Cardiac muscle cell (in vitro differentiated cells and primary cell): ENCODE measurements around the gene TACR1. TPM values are rescaled to one million over a fixed set of nuclear protein-coding genes. Genes with fewer than 3 reads are reported as not detected.

Experiments used
- DNase-seq, 2 donors: peaks; one replicate each; pipeline versions ENCODE4 v3.0.0 to v3.0.0-alpha.2; 2010 to 2017; ENCODE audit warnings: low read depth in 1 of 2, low spot score in 1 of 2
- H3K27ac ChIP-seq: fragments of 200-600 bp; sonication (generic); 2 replicates; pipeline ENCODE4 v1.5.1; 2016
- H3K27me3 ChIP-seq: fragments of 200-600 bp; sonication (generic); 2 replicates; pipeline ENCODE4 v1.6.0; 2016; ENCODE audit warnings: control low read depth
- H3K36me3 ChIP-seq: fragments of 200-600 bp; sonication (generic); 2 replicates; pipeline ENCODE4 v1.5.1; 2016; ENCODE audit warnings: control low read depth
- H3K4me1 ChIP-seq: fragments of 200-600 bp; sonication (generic); 2 replicates; pipeline ENCODE4 v1.8.1; 2017; ENCODE audit warnings: low read depth, mild to moderate bottlenecking, mixed run types
- H3K4me3 ChIP-seq: fragments of 200-600 bp; sonication (generic); 2 replicates; pipeline ENCODE4 v1.5.1; 2016; ENCODE audit warnings: mild to moderate bottlenecking
- H3K9me3 ChIP-seq: fragments of 200-600 bp; sonication (generic); 2 replicates; pipeline ENCODE4 v1.5.1; 2017; ENCODE audit warnings: low read depth, mild to moderate bottlenecking, control low read depth
- polyA plus RNA-seq: library from polyadenylated mRNA; unstranded; fragments of >200 nt; fragmentation: Nextera tagmentation; extraction: Ambion mirVana; gene quantifications from 2 replicates; pipeline ENCODE4 v1.2.1, GENCODE V29; 2016
- total RNA-seq: library from RNA; depleted of rRNA; stranded (reverse); fragments of >200 nt; gene quantifications from 2 replicates; pipeline ENCODE4 v1.2.3, GENCODE V29; 2016
- TF ChIP-seq, protein P1 (sequence below): IDR thresholded peaks from 2 replicates; pipeline ENCODE4 v1.5.1; 2012; ENCODE audit warnings: low read depth, mild to moderate bottlenecking, low read length

The TACR1 gene
- total and polyA plus RNA-seq, 2 experiments from 2014 or later: not detected

DNA sequence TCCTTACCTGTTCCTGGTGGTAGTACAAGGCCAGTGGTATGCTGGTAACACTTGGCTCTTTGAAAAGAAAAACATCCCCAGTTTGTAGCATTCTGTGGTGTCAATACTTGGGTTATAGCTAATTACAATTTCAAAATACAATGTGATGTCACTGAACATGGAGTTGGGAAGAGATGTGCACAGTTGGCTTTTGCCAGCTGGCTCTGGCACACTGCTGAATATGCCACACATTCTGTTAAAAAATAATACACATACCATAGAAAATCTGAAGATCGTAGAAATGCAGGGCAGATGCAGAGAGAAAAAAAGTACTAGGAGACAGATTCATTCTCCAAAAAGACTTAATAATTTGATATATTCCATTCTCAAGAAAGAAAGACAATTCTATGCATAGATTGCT lies 101.5 kb downstream of the TACR1 start:
- H3K27ac ChIP-seq: no peak overlapping the region
- TF ChIP-seq, protein P1, sequence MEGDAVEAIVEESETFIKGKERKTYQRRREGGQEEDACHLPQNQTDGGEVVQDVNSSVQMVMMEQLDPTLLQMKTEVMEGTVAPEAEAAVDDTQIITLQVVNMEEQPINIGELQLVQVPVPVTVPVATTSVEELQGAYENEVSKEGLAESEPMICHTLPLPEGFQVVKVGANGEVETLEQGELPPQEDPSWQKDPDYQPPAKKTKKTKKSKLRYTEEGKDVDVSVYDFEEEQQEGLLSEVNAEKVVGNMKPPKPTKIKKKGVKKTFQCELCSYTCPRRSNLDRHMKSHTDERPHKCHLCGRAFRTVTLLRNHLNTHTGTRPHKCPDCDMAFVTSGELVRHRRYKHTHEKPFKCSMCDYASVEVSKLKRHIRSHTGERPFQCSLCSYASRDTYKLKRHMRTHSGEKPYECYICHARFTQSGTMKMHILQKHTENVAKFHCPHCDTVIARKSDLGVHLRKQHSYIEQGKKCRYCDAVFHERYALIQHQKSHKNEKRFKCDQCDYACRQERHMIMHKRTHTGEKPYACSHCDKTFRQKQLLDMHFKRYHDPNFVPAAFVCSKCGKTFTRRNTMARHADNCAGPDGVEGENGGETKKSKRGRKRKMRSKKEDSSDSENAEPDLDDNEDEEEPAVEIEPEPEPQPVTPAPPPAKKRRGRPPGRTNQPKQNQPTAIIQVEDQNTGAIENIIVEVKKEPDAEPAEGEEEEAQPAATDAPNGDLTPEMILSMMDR: no peak
- no peaks in the 10 kb centered on the region for H3K9me3 ChIP-seq
- no peak overlapping the region for H3K4me3 ChIP-seq
- no peak for DNase-seq
- no peaks in the 10 kb centered on the region for H3K4me1 ChIP-seq
- no peaks in the 10 kb centered on the region for H3K36me3 ChIP-seq
- no peaks in the 10 kb centered on the region for H3K27me3 ChIP-seq

DNA sequence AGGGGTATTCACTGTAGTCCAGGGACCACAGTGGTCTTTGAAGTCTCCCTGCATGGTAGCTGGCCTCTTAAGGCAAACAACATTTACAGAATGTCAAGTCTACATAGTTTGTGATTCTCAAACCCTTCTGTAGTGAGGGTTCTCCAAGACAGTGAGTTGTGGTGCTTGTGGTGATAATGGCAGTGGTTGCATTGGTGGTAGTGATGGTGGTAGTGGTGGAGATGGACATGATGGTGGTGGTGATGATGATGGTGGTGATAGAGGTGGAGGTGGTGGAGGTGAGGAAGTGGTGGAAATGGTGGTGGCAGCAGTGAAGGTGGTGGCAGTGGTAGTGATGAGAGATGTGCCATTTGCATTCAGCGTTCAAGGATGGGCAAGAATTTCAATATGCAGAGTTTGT lies 104.9 kb downstream of the TACR1 start:
- Histone ChIP-seq H3K27ac (no peak overlapping the region), H3K9me3 (no peaks in the 10 kb centered on the region), H3K4me3 (no peak overlapping the region), H3K36me3 (no peaks in the 10 kb centered on the region), H3K4me1 (no peaks in the 10 kb centered on the region), H3K27me3 (no peaks in the 10 kb centered on the region)
- TF ChIP-seq, protein P1: no peak
- no peak for DNase-seq

DNA sequence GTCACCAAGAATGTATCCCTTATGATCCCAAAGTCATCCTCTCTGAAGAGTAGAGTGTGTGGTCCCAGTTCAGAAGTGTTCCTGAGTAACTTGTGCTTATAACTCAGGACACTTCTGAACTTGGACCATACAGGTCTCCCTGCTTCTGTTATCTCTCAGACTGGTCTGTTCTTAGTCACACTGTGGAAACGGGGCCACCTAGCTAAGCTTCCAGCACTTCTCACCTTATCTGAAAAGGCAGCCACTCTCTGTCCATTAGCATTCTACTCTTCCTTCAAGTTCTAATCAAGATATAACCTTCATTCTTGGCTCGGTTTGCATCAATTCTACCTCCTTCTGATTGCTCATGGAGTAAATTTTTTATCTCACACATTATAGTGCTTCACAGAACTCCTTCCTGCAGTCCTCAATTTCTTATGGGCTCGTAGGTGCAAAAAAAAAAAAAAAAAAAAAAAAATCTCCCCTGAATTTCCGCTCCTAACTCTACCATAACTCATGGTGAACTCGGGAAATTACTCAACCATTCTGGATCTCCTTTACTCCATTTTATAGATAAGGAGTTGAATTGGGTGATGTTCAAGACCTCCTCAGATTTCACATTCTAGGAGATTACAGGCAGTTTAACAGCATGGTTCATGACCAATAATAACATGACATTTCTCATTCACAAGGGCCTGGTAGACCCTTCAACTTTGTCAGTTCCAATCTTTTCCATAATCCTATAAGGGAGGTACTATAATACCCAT lies 108.4 kb downstream of the TACR1 start:
- H3K4me1 ChIP-seq: no peaks in the 10 kb centered on the region
- no peaks in the 10 kb centered on the region for H3K9me3 ChIP-seq
- no peak overlapping the region for H3K27ac ChIP-seq
- no peaks in the 10 kb centered on the region for H3K27me3 ChIP-seq
- no peaks in the 10 kb centered on the region for H3K36me3 ChIP-seq
- peak in 1 of 2 donors; percentile 67 for DNase-seq
- H3K4me3 ChIP-seq: no peak overlapping the region
- TF ChIP-seq, protein P1: no peak

DNA sequence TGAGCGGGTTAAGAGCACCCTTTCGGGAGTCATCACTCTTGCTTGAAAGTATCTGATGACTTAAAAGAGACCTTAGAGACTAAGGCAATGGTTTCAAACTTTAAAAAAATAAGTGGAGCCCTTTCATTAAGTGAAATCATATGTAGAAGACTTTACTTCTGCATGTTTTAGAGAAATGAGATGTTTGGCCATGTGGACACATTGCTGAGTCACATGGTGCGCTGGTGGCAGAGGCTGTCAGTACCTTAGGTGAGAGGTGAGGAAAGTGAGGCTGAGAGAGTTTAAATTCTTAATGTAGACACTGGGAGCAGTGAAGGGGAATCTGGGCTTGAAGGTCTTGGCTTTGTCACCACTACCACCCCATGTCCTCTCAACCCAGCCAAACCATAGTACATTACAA lies 109.8 kb downstream of the TACR1 start:
- TF ChIP-seq, protein P1: no peak
- Histone ChIP-seq H3K36me3 (no peaks in the 10 kb centered on the region), H3K4me3 (no peak overlapping the region), H3K4me1 (no peaks in the 10 kb centered on the region), H3K27me3 (no peaks in the 10 kb centered on the region), H3K9me3 (no peaks in the 10 kb centered on the region), H3K27ac (no peak overlapping the region)
- no peak for DNase-seq

DNA sequence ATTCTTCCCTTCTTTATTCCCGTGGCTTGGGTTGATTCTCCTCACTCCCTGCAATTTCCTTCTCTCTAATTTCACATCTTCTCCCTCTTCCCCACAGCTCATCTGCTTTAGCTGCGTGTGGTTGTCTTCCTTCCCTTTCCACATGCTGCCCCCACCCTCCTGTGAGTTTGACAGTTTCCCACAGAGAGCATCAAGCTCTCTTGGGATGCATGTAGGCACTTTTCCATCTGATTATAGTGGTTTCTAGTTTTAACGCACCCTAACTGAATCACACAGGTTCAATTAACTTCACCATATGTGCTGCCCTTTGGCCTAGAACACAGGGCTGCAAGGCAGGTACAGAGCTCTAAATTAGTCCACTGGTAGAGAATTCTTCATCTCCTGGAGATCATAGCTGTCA lies 110.5 kb downstream of the TACR1 start:
- Histone ChIP-seq H3K27ac (no peak overlapping the region), H3K4me3 (no peak overlapping the region), H3K27me3 (no peaks in the 10 kb centered on the region), H3K36me3 (no peaks in the 10 kb centered on the region), H3K4me1 (no peaks in the 10 kb centered on the region), H3K9me3 (no peaks in the 10 kb centered on the region)
- TF ChIP-seq, protein P1: no peak
- no peak for DNase-seq

DNA sequence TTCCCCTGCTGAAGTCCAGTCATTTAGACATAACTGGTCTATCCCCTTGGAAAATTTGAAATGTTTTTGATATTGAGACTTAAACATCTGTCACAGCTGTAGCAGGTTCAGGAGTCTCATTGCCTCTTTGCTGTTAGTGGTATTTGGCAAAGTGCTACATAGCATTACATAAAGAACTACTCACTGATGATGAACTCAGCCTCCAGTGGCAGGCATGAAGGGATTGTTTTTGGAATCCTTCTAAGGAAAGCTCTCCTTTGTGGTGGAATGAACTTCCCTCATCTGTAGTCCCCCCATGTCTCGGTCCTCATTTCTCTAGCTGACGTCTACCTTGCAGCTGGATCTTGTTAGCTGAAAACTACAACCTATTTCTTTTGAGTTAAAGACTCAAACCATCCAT lies 111.6 kb downstream of the TACR1 start:
- no peak for DNase-seq
- TF ChIP-seq, protein P1: no peak
- H3K4me1 ChIP-seq: no peaks in the 10 kb centered on the region

More for the DNA sequence above, 111.6 kb downstream of the TACR1 start:
- Histone ChIP-seq H3K27ac (no peak overlapping the region), H3K9me3 (no peaks in the 10 kb centered on the region), H3K27me3 (no peaks in the 10 kb centered on the region), H3K36me3 (no peaks in the 10 kb centered on the region), H3K4me3 (no peak overlapping the region)
